Activated T-helper 17 cell treated with anti-CD3 and anti-CD28 coated beads, Interleukin-2, amount 50 U/mL, for 72 hours (primary cell): ENCODE data around the gene ST6GAL1. TPM values are rescaled to one million over a fixed set of nuclear protein-coding genes. Genes with fewer than 3 reads are reported as not detected.

Experiments used
- ATAC-seq: fragments of 150-1000 bp; cut with Tn5 transposase; replicated peaks from 2 replicates; pipeline ENCODE4 v1.10.0; 2021; ENCODE audit warnings: mild to moderate bottlenecking, moderate library complexity
- H3K27ac Mint-ChIP-seq: one replicate; pipeline ENCODE4 v1.8.0; 2022; ENCODE audit warnings: mixed read lengths
- H3K27me3 Mint-ChIP-seq: one replicate; pipeline ENCODE4 v1.8.0; 2022; ENCODE audit warnings: mixed read lengths
- H3K36me3 Mint-ChIP-seq: one replicate; pipeline ENCODE4 v1.8.0; 2022; ENCODE audit warnings: low read depth, mild to moderate bottlenecking, mixed read lengths
- H3K4me1 Mint-ChIP-seq: one replicate; pipeline ENCODE4 v1.8.0; 2022; ENCODE audit warnings: mixed read lengths
- H3K4me3 Mint-ChIP-seq: one replicate; pipeline ENCODE4 v1.8.0; 2022; ENCODE audit warnings: mild to moderate bottlenecking, mixed read lengths
- H3K9me3 Mint-ChIP-seq: one replicate; pipeline ENCODE4 v1.8.0; 2022; ENCODE audit warnings: mixed read lengths
- total RNA-seq, 2 donors: library from RNA; stranded (reverse); gene quantifications; one replicate each; pipeline ENCODE4 v1.2.3, GENCODE V29; 2022

ST6GAL1 gene
- total RNA-seq, 2 donors from 2014 or later: 68.0 to 77.4 TPM

DNA sequence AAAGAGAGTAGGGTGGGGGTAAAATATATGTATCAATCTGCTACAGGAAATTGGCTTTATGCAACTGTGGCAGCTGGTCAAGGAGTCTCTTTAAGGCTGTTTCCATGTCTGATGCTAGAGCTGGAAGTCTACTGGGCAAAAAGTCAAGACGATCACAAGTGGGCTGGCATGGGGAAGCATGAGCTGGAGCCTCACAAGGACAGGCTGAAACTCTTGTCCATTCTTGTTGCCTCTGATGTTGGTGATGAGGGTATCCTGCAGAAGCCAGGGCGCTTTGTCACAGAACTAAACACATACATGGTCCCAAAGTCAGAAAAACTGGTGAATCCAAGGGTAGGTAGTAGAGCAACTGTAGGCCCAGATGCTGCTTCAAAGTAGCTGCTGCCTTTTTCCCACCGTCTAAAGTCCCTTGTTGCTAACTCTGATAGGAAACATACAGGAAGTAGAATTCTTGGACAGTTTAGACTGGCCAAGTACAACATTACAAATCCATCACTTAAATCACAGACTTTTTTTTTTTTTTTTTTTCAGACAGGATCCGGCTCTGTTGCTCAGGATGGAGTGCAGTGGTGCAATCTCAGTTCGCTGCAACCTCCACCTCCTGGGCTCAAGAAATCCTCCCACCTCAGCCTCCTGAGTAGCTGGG, 154.8 kb downstream of the ST6GAL1 start:
- peaks cover 7% of the 10 kb centered on the region for H3K4me1 Mint-ChIP-seq
- ATAC-seq: no peak
- H3K9me3 Mint-ChIP-seq: peaks cover 3% of the 10 kb centered on the region
- no peak overlapping the region for H3K27ac Mint-ChIP-seq
- no peaks in the 10 kb centered on the region for H3K36me3 Mint-ChIP-seq
- no peaks in the 10 kb centered on the region for H3K27me3 Mint-ChIP-seq
- H3K4me3 Mint-ChIP-seq: no peak overlapping the region

DNA sequence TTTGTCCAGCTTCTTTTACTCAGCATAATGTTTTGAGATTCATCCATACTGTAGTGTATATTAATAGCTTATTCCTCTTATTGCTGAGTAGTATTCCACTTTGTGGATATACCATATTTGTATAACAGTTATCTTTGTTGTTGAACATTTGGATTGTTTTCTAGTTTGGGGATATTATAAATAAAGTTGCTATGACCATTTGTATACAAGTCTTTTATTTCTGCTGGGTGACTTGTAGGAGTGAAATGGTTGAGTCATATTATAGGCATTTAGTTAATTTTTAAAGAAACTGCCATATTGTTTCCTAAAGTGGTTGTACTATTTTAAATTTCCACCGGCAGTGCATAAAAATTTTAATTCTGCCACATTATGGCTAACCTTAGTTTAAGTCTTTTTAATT, 155.6 kb downstream of the ST6GAL1 start:
- no peak for ATAC-seq
- Mint-ChIP-seq H3K27ac (no peak overlapping the region), H3K9me3 (peaks cover 3% of the 10 kb centered on the region), H3K27me3 (no peaks in the 10 kb centered on the region), H3K36me3 (no peaks in the 10 kb centered on the region), H3K4me1 (peaks cover 7% of the 10 kb centered on the region), H3K4me3 (no peak overlapping the region)

DNA sequence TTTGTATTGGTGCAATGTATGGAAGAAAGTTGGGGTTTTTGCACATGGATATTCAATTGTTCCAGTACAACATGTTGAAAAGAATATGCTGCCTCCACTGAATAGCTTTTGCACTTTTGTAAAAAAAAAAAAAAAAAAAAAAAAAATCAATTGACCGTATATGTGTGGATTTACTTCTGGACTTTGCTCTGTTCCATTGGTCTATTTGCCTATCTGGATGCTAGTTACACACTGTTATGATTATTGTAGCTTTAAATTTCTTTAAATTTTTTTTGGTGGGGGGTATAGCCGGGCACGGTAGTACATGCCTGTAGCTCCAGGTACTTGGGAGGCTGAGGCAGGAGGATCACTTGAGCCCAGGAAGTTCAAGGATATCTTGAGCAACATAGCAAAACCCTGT, 156.5 kb downstream of the ST6GAL1 start:
- Mint-ChIP-seq H3K9me3 (peaks cover 3% of the 10 kb centered on the region), H3K27me3 (no peaks in the 10 kb centered on the region), H3K4me3 (no peak overlapping the region), H3K27ac (no peak overlapping the region), H3K36me3 (no peaks in the 10 kb centered on the region), H3K4me1 (peaks cover 7% of the 10 kb centered on the region)
- no peak for ATAC-seq

GRCh38 chr3:187088701-187089100, 158.4 kb downstream of the ST6GAL1 start:
- no peak overlapping the region for H3K27ac Mint-ChIP-seq
- H3K4me1 Mint-ChIP-seq: peaks cover 7% of the 10 kb centered on the region
- no peak overlapping the region for H3K4me3 Mint-ChIP-seq
- peaks cover 5% of the 10 kb centered on the region for H3K9me3 Mint-ChIP-seq
- no peak for ATAC-seq
- H3K27me3 Mint-ChIP-seq: no peaks in the 10 kb centered on the region
- no peaks in the 10 kb centered on the region for H3K36me3 Mint-ChIP-seq

GRCh38 chr3:187093320-187093719, 163.0 kb downstream of the ST6GAL1 start:
- no peaks in the 10 kb centered on the region for H3K27me3 Mint-ChIP-seq
- no peak for ATAC-seq
- H3K27ac Mint-ChIP-seq: no peak overlapping the region
- H3K9me3 Mint-ChIP-seq: peaks cover 9% of the 10 kb centered on the region
- peaks cover 8% of the 10 kb centered on the region for H3K4me1 Mint-ChIP-seq
- H3K36me3 Mint-ChIP-seq: no peaks in the 10 kb centered on the region
- H3K4me3 Mint-ChIP-seq: no peak overlapping the region

DNA sequence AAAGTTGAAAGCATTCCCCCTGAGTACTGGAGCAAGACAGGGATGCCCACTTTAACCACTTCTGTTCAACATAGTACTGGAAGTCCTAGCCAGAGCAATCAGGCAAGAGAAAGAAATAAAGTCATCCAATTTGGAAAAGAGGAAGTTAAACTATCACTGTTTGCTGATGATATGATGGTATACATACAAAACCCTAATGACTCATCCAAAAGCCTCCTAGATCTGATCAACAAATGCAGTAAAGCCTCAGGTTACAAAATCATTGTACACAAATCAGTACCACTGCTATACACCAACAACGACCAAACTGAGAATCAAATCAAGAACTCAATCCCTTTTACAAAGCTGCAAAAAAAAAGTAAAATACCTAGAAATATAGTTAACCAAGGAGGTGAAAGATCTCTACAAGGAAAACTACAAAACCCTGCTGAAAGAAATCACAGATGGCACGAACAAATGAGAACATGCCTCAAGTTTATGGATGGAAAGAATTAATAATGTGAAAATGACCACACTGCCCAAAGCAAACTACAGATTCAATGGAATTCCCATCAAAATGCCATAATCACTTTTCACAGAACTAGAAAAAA, 168.7 kb downstream of the ST6GAL1 start:
- peak; percentile 59 for ATAC-seq
- Mint-ChIP-seq H3K4me1 (peaks cover 36% of the 10 kb centered on the region), H3K27ac (no peak overlapping the region), H3K4me3 (no peak overlapping the region), H3K36me3 (no peaks in the 10 kb centered on the region), H3K27me3 (no peaks in the 10 kb centered on the region), H3K9me3 (peaks cover 4% of the 10 kb centered on the region)

DNA sequence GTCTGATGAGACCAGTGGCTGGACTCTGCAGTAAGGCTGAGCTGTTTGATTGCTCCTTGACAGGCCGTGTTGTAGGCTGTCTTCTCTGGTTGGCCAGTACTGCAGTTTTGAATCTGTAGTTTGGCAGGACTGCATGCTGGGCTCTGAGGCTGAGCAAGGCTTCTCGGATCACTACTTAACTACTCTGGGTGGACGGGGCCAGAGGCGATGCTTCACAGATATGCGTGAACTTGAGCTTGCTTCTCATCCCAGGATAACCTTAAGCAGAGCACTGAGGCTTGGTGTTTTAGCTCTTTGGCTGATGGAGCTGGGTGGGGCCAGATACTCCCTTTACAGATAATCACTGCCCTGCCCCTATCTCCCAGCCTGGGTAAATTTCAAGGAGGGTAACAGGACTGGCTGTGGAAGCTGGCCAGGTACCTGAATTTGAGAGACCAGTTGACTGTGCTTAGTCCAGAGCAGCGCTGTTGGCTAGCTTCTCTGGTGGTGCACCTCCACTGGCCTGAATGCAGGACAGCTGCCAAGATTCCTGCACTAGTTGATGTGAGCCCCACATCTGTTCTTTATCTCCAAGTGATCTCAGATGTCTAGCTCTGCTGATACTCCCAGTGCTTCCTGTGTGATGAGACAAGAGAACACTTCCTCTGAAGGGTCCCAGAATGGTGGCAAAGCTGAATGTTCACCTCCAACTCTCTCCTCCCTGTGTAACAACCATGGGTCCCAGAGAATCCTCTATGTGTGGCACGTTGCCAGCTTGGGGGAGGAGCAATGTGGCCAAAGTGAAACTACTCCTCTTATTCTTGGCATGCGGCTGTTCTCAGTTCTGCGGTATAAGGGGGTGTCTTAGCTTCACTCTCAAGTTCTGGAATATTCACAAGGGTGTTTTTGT, 171.1 kb downstream of the ST6GAL1 start:
- ATAC-seq: peak; percentile 77
- no peaks in the 10 kb centered on the region for H3K27me3 Mint-ChIP-seq
- H3K27ac Mint-ChIP-seq: peak overlapping the region; percentile 53
- peaks cover 37% of the 10 kb centered on the region for H3K4me1 Mint-ChIP-seq
- H3K9me3 Mint-ChIP-seq: peaks cover 4% of the 10 kb centered on the region
- H3K4me3 Mint-ChIP-seq: peak overlapping the region; percentile 51
- no peaks in the 10 kb centered on the region for H3K36me3 Mint-ChIP-seq

- H3K27ac Mint-ChIP-seq: peak overlapping the region; percentile 53
- no peak for ATAC-seq
- no peaks in the 10 kb centered on the region for H3K36me3 Mint-ChIP-seq
- H3K27me3 Mint-ChIP-seq: no peaks in the 10 kb centered on the region
- peaks cover 4% of the 10 kb centered on the region for H3K9me3 Mint-ChIP-seq
- H3K4me3 Mint-ChIP-seq: peak overlapping the region; percentile 51
- H3K4me1 Mint-ChIP-seq: peaks cover 37% of the 10 kb centered on the region
Measured at GRCh38 chr3:187102073-187102634, 171.8 kb downstream of the ST6GAL1 start.

- no peaks in the 10 kb centered on the region for H3K27me3 Mint-ChIP-seq
- H3K9me3 Mint-ChIP-seq: no peaks in the 10 kb centered on the region
- no peak for ATAC-seq
- no peaks in the 10 kb centered on the region for H3K36me3 Mint-ChIP-seq
- no peak overlapping the region for H3K4me3 Mint-ChIP-seq
- H3K27ac Mint-ChIP-seq: peak overlapping the region; percentile 53
- H3K4me1 Mint-ChIP-seq: peaks cover 32% of the 10 kb centered on the region
Measured at GRCh38 chr3:187103251-187103650, 172.9 kb downstream of the ST6GAL1 start.

GRCh38 chr3:187104342-187104741, 174.0 kb downstream of the ST6GAL1 start:
- Mint-ChIP-seq H3K27ac (no peak overlapping the region), H3K9me3 (no peaks in the 10 kb centered on the region), H3K36me3 (no peaks in the 10 kb centered on the region), H3K4me3 (no peak overlapping the region), H3K4me1 (peaks cover 23% of the 10 kb centered on the region), H3K27me3 (no peaks in the 10 kb centered on the region)
- no peak for ATAC-seq

DNA sequence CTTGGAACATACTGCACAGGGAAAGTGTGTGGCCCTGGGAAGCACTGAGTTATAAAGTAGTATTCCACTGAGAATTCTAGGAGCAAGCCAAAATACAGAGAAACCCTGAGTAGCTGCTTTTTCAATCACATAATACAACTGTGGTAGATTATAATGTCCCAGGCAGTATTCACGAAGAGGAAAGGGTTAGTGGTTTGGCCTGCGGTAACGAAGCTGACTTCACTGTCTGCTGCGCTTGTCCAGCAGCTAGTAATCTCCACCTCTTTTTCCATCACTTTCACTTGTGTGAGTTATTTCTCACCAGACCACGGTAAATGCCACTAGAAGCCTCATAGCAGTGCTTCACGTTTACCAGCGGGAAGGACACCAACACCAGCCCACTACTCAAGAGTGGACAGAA, 174.6 kb downstream of the ST6GAL1 start:
- Mint-ChIP-seq H3K27ac (no peak overlapping the region), H3K27me3 (no peaks in the 10 kb centered on the region), H3K4me1 (peaks cover 21% of the 10 kb centered on the region), H3K36me3 (no peaks in the 10 kb centered on the region), H3K9me3 (no peaks in the 10 kb centered on the region), H3K4me3 (no peak overlapping the region)
- peak; percentile 31 for ATAC-seq

DNA sequence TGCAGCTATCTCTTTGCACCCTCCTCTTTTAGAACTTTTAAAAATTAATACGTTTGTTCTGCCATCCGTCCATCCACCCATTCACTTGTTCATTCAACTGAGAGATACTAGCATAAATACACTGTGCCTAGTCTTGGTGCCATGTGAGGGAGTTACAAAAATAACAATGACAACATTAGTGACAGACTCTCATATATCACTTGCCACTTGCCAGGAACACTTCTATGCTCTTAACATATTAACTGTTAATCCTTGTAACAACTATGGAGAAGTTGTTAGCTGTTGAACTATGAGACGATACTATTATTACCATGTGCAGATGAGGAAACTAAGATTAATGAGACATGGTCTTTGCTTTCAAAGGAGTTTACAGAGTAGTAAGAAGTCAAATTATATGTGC, 175.4 kb downstream of the ST6GAL1 start:
- Mint-ChIP-seq H3K27ac (no peak overlapping the region), H3K4me3 (no peak overlapping the region), H3K27me3 (no peaks in the 10 kb centered on the region), H3K4me1 (peaks cover 21% of the 10 kb centered on the region), H3K36me3 (no peaks in the 10 kb centered on the region), H3K9me3 (no peaks in the 10 kb centered on the region)
- ATAC-seq: no peak

DNA sequence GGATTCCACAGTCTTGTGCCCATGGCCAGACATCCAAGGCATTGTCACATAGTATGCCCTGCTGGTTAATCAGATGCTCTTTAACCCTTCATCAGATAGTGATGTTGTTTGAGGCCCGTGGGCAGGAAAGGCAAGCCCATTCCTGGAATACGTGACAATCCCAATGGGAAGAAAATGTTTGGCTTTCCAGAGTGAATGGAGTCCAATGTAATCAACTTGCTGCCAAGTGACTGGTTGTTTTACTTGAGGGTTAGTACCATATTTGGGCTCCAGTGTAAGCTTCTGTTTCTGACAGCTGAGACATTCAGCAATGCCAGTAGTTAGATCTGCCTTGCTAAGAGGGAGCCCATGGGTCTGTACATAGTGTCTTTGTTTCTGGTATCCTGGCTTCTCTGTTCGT, 177.7 kb downstream of the ST6GAL1 start:
- Mint-ChIP-seq H3K4me3 (no peak overlapping the region), H3K27me3 (no peaks in the 10 kb centered on the region), H3K9me3 (no peaks in the 10 kb centered on the region), H3K36me3 (no peaks in the 10 kb centered on the region), H3K27ac (no peak overlapping the region), H3K4me1 (peaks cover 12% of the 10 kb centered on the region)
- no peak for ATAC-seq

DNA sequence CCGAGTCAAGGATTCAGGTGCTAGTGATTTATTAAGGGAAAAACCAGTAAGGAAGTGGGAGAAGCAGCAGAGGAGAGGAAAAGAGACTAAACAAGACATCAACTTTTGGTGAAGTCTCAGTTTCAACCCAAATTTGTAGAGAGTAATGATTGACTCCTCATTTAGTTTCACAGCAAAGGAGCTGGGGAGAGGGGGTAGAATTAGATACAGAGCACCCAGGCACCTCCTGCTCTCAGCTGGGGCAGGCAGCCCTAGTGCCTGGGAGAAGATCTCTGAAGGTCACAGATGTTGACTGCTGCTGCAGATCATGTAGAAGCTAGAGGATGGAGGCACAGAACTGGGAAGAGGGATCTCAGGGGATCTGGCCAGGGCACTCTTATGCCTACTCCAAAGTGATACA, 179.8 kb downstream of the ST6GAL1 start:
- Mint-ChIP-seq H3K27me3 (no peaks in the 10 kb centered on the region), H3K9me3 (no peaks in the 10 kb centered on the region), H3K4me1 (peaks cover 8% of the 10 kb centered on the region), H3K27ac (no peak overlapping the region), H3K4me3 (no peak overlapping the region), H3K36me3 (no peaks in the 10 kb centered on the region)
- ATAC-seq: no peak
